ENCODE data around the gene TUBA1B.

Gene TUBA1B

GRCh38 chr12:49084438-49084837 lies 46.8 kb downstream of the TUBA1B start:
- ChIA-PET CTCF (interaction anchor here (1.0 to 12.8 kb wide), 8 partner anchors 11 to 275 kb away, joined by 3 to 369 read pairs (median 4); partner anchors contain the start of genes DHH, LMBR1L and TUBA1B), POLR2A (interaction anchor here (0.5 kb wide), 1 partner anchor 25 kb away, joined by 3 read pairs; no protein-coding TSS in a partner anchor)
- no peak for DNase-seq (ENCODE audit: extremely low spot score)
- no peak for TF ChIP-seq CTCF (IDR thresholded peaks at IDR 0.05; ENCODE audit: control extremely low read depth, extremely low read depth, low read depth, missing control alignments)

- ChIA-PET POLR2A (interaction anchor here (0.6 kb wide), 1 partner anchor 29 kb away, joined by 7 read pairs; no protein-coding TSS in a partner anchor), CTCF (interaction anchor here (1.5 to 12.8 kb wide), 5 partner anchors 8 to 23 kb away, joined by 5 to 369 read pairs (median 14); partner anchors contain the start of genes DHH, LMBR1L and RHEBL1)
- no peak for TF ChIP-seq CTCF (IDR thresholded peaks at IDR 0.05; ENCODE audit: control extremely low read depth, extremely low read depth, low read depth, missing control alignments)
- no peak for DNase-seq (ENCODE audit: extremely low spot score)
Measured at GRCh38 chr12:49079793-49080192, 51.4 kb downstream of the TUBA1B start.

All from GM10248 (cell line).